B cell (primary cell): ENCODE results near the gene CORO1C. TPM values are rescaled to one million over a fixed set of nuclear protein-coding genes. Genes with fewer than 3 reads are reported as not detected.

Experiments used
- ATAC-seq: fragments of 200-7000 bp; cut with Tn5 transposase; one replicate; pipeline ENCODE4 v1.10.0; 2021; ENCODE audit warnings: low read depth, mild to moderate bottlenecking, moderate number of reproducible peaks, moderate library complexity
- CTCF ChIA-PET: fragments of 350-600 bp; sonication (Branson Sonifier 250); formaldehyde crosslinking; loops from one replicate; lab custom pipeline; 2021; ENCODE audit warnings: antibody characterized with exemption, inconsistent platforms; lab: Charles Lee
- POLR2A ChIA-PET: fragments of 350-600 bp; sonication (Branson Sonifier 250); formaldehyde crosslinking; loops from one replicate; lab custom pipeline; 2021; ENCODE audit warnings: antibody characterized with exemption; lab: Charles Lee
- DNase-seq: peaks from one replicate; pipeline ENCODE4 v3.0.0; 2013
- H2AFZ ChIP-seq: 2 replicates; pipeline ENCODE4 v1.6.1; 2012; ENCODE audit warnings: mild to moderate bottlenecking, low read depth, low read length; ENCODE audit not compliant: insufficient read depth, poor library complexity, severe bottlenecking
- H3K27ac ChIP-seq, 2 donors: 1 replicate in 1 of 2; 2 replicates in 1 of 2; pipeline ENCODE4 v1.5.1; 2012 to 2013; ENCODE audit warnings: low read length in 2 of 2, mild to moderate bottlenecking in 2 of 2, moderate library complexity in 1 of 2
- H3K27me3 ChIP-seq, 4 experiments: fragments of 200-600 bp in 1 of 4; sonication (generic) in 1 of 4; replicated peaks in 1 of 4; 1 replicate in 2 of 4; 2 replicates in 2 of 4; pipeline versions ENCODE4 v1.6.1 to v1.7.0; 2013 to 2016; ENCODE audit warnings: low read length in 3 of 4, mild to moderate bottlenecking in 2 of 4, mixed read lengths in 1 of 4, moderate library complexity in 1 of 4; ENCODE audit not compliant: insufficient read depth in 4 of 4, control insufficient read depth in 3 of 4; ENCODE audit errors: control extremely low read depth in 1 of 4
- H3K36me3 ChIP-seq, 2 experiments: replicated peaks in 1 of 2; 1 replicate in 1 of 2; 2 replicates in 1 of 2; pipeline versions ENCODE4 v1.6.1 to v1.7.1; 2013; ENCODE audit warnings: low read length in 1 of 2; ENCODE audit not compliant: insufficient read depth in 2 of 2, control insufficient read depth in 1 of 2; ENCODE audit errors: control extremely low read depth in 1 of 2, extremely low read depth in 1 of 2
- H3K4me1 ChIP-seq, 2 donors: fragments of 200-600 bp in 1 of 2; sonication (generic) in 1 of 2; 1 replicate in 1 of 2; 2 replicates in 1 of 2; pipeline versions ENCODE4 v1.5.1 to v1.6.1; 2013 to 2017; ENCODE audit warnings: low read length in 2 of 2; ENCODE audit not compliant: control insufficient read depth in 2 of 2, insufficient read depth in 2 of 2
- H3K4me2 ChIP-seq: replicated peaks from 2 replicates; pipeline ENCODE3; 2012; ENCODE audit warnings: mild to moderate bottlenecking, low read depth, low read length; ENCODE audit not compliant: poor library complexity, severe bottlenecking
- H3K4me3 ChIP-seq, 5 experiments: fragments of 200-600 bp in 1 of 5; sonication (generic) in 1 of 5; 1 replicate in 3 of 5; 2 replicates in 2 of 5; pipeline versions ENCODE4 v1.5.1 to v1.7.0; 2011 to 2016; ENCODE audit warnings: low read length in 4 of 5, mild to moderate bottlenecking in 4 of 5, low read depth in 2 of 5, control low read depth in 1 of 5, moderate library complexity in 1 of 5; ENCODE audit not compliant: insufficient read depth in 1 of 5; ENCODE audit errors: control extremely low read depth in 1 of 5, extremely low read depth in 1 of 5
- H3K79me2 ChIP-seq: fragments of 200-600 bp; sonication (generic); one replicate; pipeline ENCODE4 v1.6.0; 2016; ENCODE audit warnings: low read length; ENCODE audit not compliant: control insufficient read depth, insufficient read depth
- H3K9ac ChIP-seq: fragments of 200-600 bp; sonication (generic); 2 replicates; pipeline ENCODE4 v1.6.1; 2017; ENCODE audit warnings: mild to moderate bottlenecking, low read length, moderate library complexity
- H3K9me3 ChIP-seq, 3 donors: one replicate each; pipeline versions ENCODE4 v1.6.1 to v1.7.1; 2013; ENCODE audit warnings: low read length in 2 of 3; ENCODE audit not compliant: control insufficient read depth in 2 of 3, insufficient read depth in 1 of 3; ENCODE audit errors: control extremely low read depth in 1 of 3
- H4K20me1 ChIP-seq: 2 replicates; pipeline ENCODE4 v1.6.0; 2012; ENCODE audit warnings: mild to moderate bottlenecking, low read length; ENCODE audit not compliant: insufficient read depth, control insufficient read depth, poor library complexity, severe bottlenecking
- H3K27ac Mint-ChIP-seq: one replicate; pipeline ENCODE4 v1.8.0; 2021; ENCODE audit warnings: mixed read lengths
- H3K27me3 Mint-ChIP-seq: one replicate; pipeline ENCODE4 v1.8.0; 2021; ENCODE audit warnings: mixed read lengths
- H3K4me1 Mint-ChIP-seq: one replicate; pipeline ENCODE4 v1.8.0; 2021; ENCODE audit warnings: mixed read lengths
- H3K4me3 Mint-ChIP-seq: one replicate; pipeline ENCODE4 v1.8.0; 2021; ENCODE audit warnings: mixed read lengths
- H3K9me3 Mint-ChIP-seq: one replicate; pipeline ENCODE4 v1.8.0; 2022; ENCODE audit warnings: mixed read lengths; ENCODE audit not compliant: insufficient read depth
- EZH2 ChIP-seq: IDR thresholded peaks from 2 replicates; pipeline ENCODE4 v1.6.1; 2012; ENCODE audit warnings: borderline replicate concordance, low read depth, mild to moderate bottlenecking, moderate library complexity, low read length; ENCODE audit not compliant: insufficient read depth, poor library complexity, severe bottlenecking
- WGBS: methylation state at CpG from one replicate; pipeline ENCODE4 v1.1.5; 2013; ENCODE audit warnings: missing lambda C conversion rate; ENCODE audit not compliant: insufficient coverage; 5-methylcytosine and 5-hydroxymethylcytosine counted together
- intact Hi-C: fragments of 100-400 bp; cut with micrococcal nuclease; formaldehyde crosslinking; loops from one replicate; pipeline ENCODE4 v1.10.0; 2022
- polyA plus RNA-seq: library from polyadenylated mRNA; depleted of rRNA; stranded (reverse); fragments of >200 nt; gene quantifications from 2 replicates; pipeline ENCODE4 v1.2.3, GENCODE V29; 2012
- total RNA-seq, 2 donors: library from RNA; stranded (reverse); fragments of 120-200 nt in 1 of 2; gene quantifications; 1 replicate in 1 of 2; 2 replicates in 1 of 2; pipeline versions ENCODE4 v1.2.3 to v1.2.4, GENCODE V29; 2013 to 2022
- TF ChIP-seq, protein P1 (sequence below): fragments of 200-600 bp; IDR thresholded peaks from one replicate; pipeline ENCODE4 v1.8.0; 2022; ENCODE audit warnings: antibody characterized with exemption, mild to moderate bottlenecking

Gene CORO1C
- total and polyA plus RNA-seq, 2 donors (not counting 1 experiment from before 2014, with no cell fraction given): 19.2 to 68.0 TPM

- Histone ChIP-seq H3K9me3 (no peaks in the 10 kb centered on the region), H3K4me2 (no peak overlapping the region), H3K4me3 (no peak overlapping the region), H3K36me3 (peaks cover 6 to 14% of the 10 kb centered on the region in 2 experiments), H3K27me3 (no peaks in the 10 kb centered on the region), H3K79me2 (peaks cover 32% of the 10 kb centered on the region), H2AFZ (no peak overlapping the region), H3K4me1 (peaks cover 19 to 21% of the 10 kb centered on the region in 2 donors), H4K20me1 (no peaks in the 10 kb centered on the region), H3K27ac (no peak overlapping the region), H3K9ac (no peak overlapping the region)
- TF ChIP-seq EZH2: no peak
- TF ChIP-seq, protein P1, sequence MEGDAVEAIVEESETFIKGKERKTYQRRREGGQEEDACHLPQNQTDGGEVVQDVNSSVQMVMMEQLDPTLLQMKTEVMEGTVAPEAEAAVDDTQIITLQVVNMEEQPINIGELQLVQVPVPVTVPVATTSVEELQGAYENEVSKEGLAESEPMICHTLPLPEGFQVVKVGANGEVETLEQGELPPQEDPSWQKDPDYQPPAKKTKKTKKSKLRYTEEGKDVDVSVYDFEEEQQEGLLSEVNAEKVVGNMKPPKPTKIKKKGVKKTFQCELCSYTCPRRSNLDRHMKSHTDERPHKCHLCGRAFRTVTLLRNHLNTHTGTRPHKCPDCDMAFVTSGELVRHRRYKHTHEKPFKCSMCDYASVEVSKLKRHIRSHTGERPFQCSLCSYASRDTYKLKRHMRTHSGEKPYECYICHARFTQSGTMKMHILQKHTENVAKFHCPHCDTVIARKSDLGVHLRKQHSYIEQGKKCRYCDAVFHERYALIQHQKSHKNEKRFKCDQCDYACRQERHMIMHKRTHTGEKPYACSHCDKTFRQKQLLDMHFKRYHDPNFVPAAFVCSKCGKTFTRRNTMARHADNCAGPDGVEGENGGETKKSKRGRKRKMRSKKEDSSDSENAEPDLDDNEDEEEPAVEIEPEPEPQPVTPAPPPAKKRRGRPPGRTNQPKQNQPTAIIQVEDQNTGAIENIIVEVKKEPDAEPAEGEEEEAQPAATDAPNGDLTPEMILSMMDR: no peak
- DNase-seq (no peak), ATAC-seq (no peak)
- H3K27me3 Mint-ChIP-seq: no peaks in the 10 kb centered on the region
- peak overlapping the region; percentile 37 for H3K27ac Mint-ChIP-seq
- peaks cover 18% of the 10 kb centered on the region for H3K4me1 Mint-ChIP-seq
- POLR2A ChIA-PET: no interaction called here
- no peak overlapping the region for H3K4me3 Mint-ChIP-seq
- intact Hi-C loops: no loop called here
- CTCF ChIA-PET: interaction anchor here (0.6 to 11.7 kb wide), 3 partner anchors 14 to 130 kb away, joined by 3 to 312 read pairs (median 3); no protein-coding TSS in a partner anchor
- H3K9me3 Mint-ChIP-seq: no peaks in the 10 kb centered on the region
- WGBS: 92% methylated on average over 2 of the region's 3 CpGs
These were observed 60.2 kb downstream of the CORO1C start for GRCh38 chr12:108671110-108671509.

- H3K9ac ChIP-seq: no peak overlapping the region
- H3K79me2 ChIP-seq: peaks cover 42% of the 10 kb centered on the region
- DNase-seq (no peak), ATAC-seq (no peak)
- Mint-ChIP-seq H3K4me3 (no peak overlapping the region), H3K4me1 (peaks cover 26% of the 10 kb centered on the region), H3K9me3 (no peaks in the 10 kb centered on the region), H3K27ac (no peak overlapping the region), H3K27me3 (no peaks in the 10 kb centered on the region)
- H2AFZ ChIP-seq: no peak overlapping the region
- H3K27ac ChIP-seq: no peak overlapping the region
- no peaks in the 10 kb centered on the region for H3K9me3 ChIP-seq
- CTCF ChIA-PET: interaction anchor here (0.6 to 11.7 kb wide), 6 partner anchors 33 to 281 kb away, joined by 3 to 312 read pairs (median 68); partner anchors contain the start of gene SELPLG
- TF ChIP-seq EZH2: no peak
- TF ChIP-seq, protein P1: no peak
- H3K4me2 ChIP-seq: no peak overlapping the region
- H3K4me3 ChIP-seq: no peak overlapping the region
- peaks cover 5 to 6% of the 10 kb centered on the region in 2 experiments for H3K36me3 ChIP-seq
- peaks cover 29 to 31% of the 10 kb centered on the region in 2 donors for H3K4me1 ChIP-seq
- intact Hi-C loops: no loop called here
- H4K20me1 ChIP-seq: no peaks in the 10 kb centered on the region
- WGBS: 96% methylated on average over 4 of the region's 7 CpGs
- POLR2A ChIA-PET: no interaction called here
- H3K27me3 ChIP-seq: no peaks in the 10 kb centered on the region
These were observed 61.2 kb downstream of the CORO1C start for GRCh38 chr12:108670066-108670631.
